GM23338 (cell line): ENCODE measurements around the gene NRCAM. TPM values are rescaled to one million over a fixed set of nuclear protein-coding genes. Genes with fewer than 3 reads are reported as not detected.

ENCODE experiments used
- ATAC-seq: fragments of 200-7000 bp; cut with Tn5 transposase; 3 replicates; pipeline ENCODE4 v1.9.1; 2020
- DNase-seq: peaks from one replicate; pipeline ENCODE4 v3.0.0-alpha.2; 2015; ENCODE audit warnings: low spot score
- H2AFZ ChIP-seq: fragments of 200-600 bp; sonication (generic); 2 replicates; pipeline ENCODE4 v1.8.0; 2016; ENCODE audit warnings: antibody characterized with exemption, mild to moderate bottlenecking, moderate library complexity
- H3F3A ChIP-seq: fragments of 200-600 bp; sonication (generic); replicated peaks from 2 replicates; pipeline ENCODE4 v1.8.0; 2017; ENCODE audit warnings: antibody characterized with exemption, mixed run types, low read depth
- H3K27ac ChIP-seq: fragments of 200-600 bp; sonication (generic); 2 replicates; pipeline ENCODE4 v1.6.1; 2016; ENCODE audit warnings: low read depth
- H3K27me3 ChIP-seq: fragments of 200-600 bp; sonication (generic); 2 replicates; pipeline ENCODE4 v1.8.0; 2016; ENCODE audit warnings: mild to moderate bottlenecking, mixed run types, moderate library complexity; ENCODE audit not compliant: insufficient read depth
- H3K36me3 ChIP-seq: fragments of 200-600 bp; sonication (generic); 2 replicates; pipeline ENCODE4 v1.8.0; 2016; ENCODE audit warnings: mild to moderate bottlenecking; ENCODE audit not compliant: insufficient read depth
- H3K4me1 ChIP-seq: fragments of 200-600 bp; sonication (generic); 2 replicates; pipeline ENCODE4 v1.8.0; 2016; ENCODE audit warnings: mild to moderate bottlenecking, moderate library complexity; ENCODE audit not compliant: insufficient read depth
- H3K4me2 ChIP-seq: fragments of 200-600 bp; sonication (generic); 2 replicates; pipeline ENCODE4 v1.7.1; 2017; ENCODE audit warnings: mixed run types
- H3K4me3 ChIP-seq: fragments of 200-600 bp; sonication (generic); 2 replicates; pipeline ENCODE4 v1.6.1; 2016; ENCODE audit warnings: mixed run types
- H3K79me2 ChIP-seq: fragments of 200-600 bp; sonication (generic); replicated peaks from 2 replicates; pipeline ENCODE4 v1.8.0; 2017; ENCODE audit warnings: mild to moderate bottlenecking; ENCODE audit not compliant: insufficient read depth
- H3K9me2 ChIP-seq: fragments of 200-600 bp; sonication (generic); 2 replicates; pipeline ENCODE4 v1.8.0; 2017; ENCODE audit not compliant: insufficient read depth
- H4K20me1 ChIP-seq: fragments of 200-600 bp; sonication (generic); replicated peaks from 2 replicates; pipeline ENCODE4 v1.8.0; 2017; ENCODE audit warnings: mild to moderate bottlenecking; ENCODE audit not compliant: insufficient read depth
- H3K27ac Mint-ChIP-seq: 2 replicates; pipeline ENCODE4 v1.8.0; 2020; ENCODE audit warnings: inconsistent platforms, mild to moderate bottlenecking, moderate library complexity, mixed read lengths
- H3K27me3 Mint-ChIP-seq: 3 replicates; pipeline ENCODE4 v1.8.0; 2022; ENCODE audit warnings: low read depth, mild to moderate bottlenecking, moderate library complexity, mixed read lengths, inconsistent platforms; ENCODE audit not compliant: insufficient read depth, poor library complexity
- H3K36me3 Mint-ChIP-seq: 3 replicates; pipeline ENCODE4 v1.8.0; 2021; ENCODE audit warnings: low read depth, mild to moderate bottlenecking, inconsistent platforms, moderate library complexity, mixed read lengths
- H3K4me1 Mint-ChIP-seq: 3 replicates; pipeline ENCODE4 v1.8.0; 2020; ENCODE audit warnings: mild to moderate bottlenecking, inconsistent platforms, mixed read lengths
- H3K4me3 Mint-ChIP-seq: 3 replicates; pipeline ENCODE4 v1.8.0; 2021; ENCODE audit warnings: moderate library complexity, mild to moderate bottlenecking, inconsistent platforms, mixed read lengths
- H3K9me3 Mint-ChIP-seq: 3 replicates; pipeline ENCODE4 v1.8.0; 2020; ENCODE audit warnings: moderate library complexity, mild to moderate bottlenecking, inconsistent platforms, mixed read lengths
- CREB1 ChIP-seq: fragments of 250-450 bp; sonication (Bioruptor Pico); IDR thresholded peaks from 2 replicates; pipeline ENCODE4 v1.5.0; 2020; ENCODE audit warnings: low read depth, mild to moderate bottlenecking, moderate library complexity
- CTCF ChIP-seq, 2 experiments: fragments of 200-600 bp in 1 of 2; sonication (generic) in 1 of 2; conservative IDR thresholded peaks; 2 replicates each; pipeline versions ENCODE4 v1.5.1 to v1.6.1; 2016 to 2017; ENCODE audit warnings: antibody characterized with exemption in 2 of 2, low read depth in 2 of 2, mild to moderate bottlenecking in 2 of 2, moderate library complexity in 1 of 2
- ETS1 ChIP-seq: IDR thresholded peaks from 2 replicates; pipeline ENCODE4 v1.6.1; 2016; ENCODE audit warnings: antibody characterized with exemption
- EZH2 ChIP-seq: fragments of 200-600 bp; sonication (generic); IDR thresholded peaks from one replicate; pipeline ENCODE4 v1.8.0; 2017; ENCODE audit warnings: antibody characterized with exemption, mild to moderate bottlenecking, low read depth; ENCODE audit not compliant: unreplicated experiment
- EZH2phosphoT487 ChIP-seq: fragments of 200-600 bp; sonication (generic); IDR thresholded peaks from one replicate; pipeline ENCODE4 v1.8.1; 2018; ENCODE audit warnings: antibody characterized with exemption; ENCODE audit not compliant: unreplicated experiment
- POLR2AphosphoS5 ChIP-seq: IDR thresholded peaks from 2 replicates; pipeline ENCODE4 v1.6.1; 2016; ENCODE audit warnings: antibody characterized with exemption, low read depth
- REST ChIP-seq: IDR thresholded peaks from one replicate; pipeline ENCODE4 v1.6.1; 2018; ENCODE audit warnings: antibody characterized with exemption; ENCODE audit not compliant: unreplicated experiment
- STAT1 ChIP-seq: IDR thresholded peaks from one replicate; pipeline ENCODE4 v1.6.1; 2016; ENCODE audit warnings: antibody characterized with exemption; ENCODE audit not compliant: unreplicated experiment
- polyA plus RNA-seq: library from polyadenylated mRNA; unstranded; fragments of >200 nt; fragmentation: Nextera tagmentation; extraction: Ambion mirVana; gene quantifications from 2 replicates; pipeline ENCODE4 v1.2.1, GENCODE V29; 2016
- total RNA-seq: library from RNA; depleted of rRNA; stranded (reverse); fragments of >200 nt; shearing (Covaris generic); gene quantifications from 2 replicates; pipeline ENCODE4 v1.2.3, GENCODE V29; 2014

Gene NRCAM
- total and polyA plus RNA-seq, 2 experiments from 2014 or later = 2.5 to 6.8 TPM

- Mint-ChIP-seq H3K4me1 (peaks cover 5% of the 10 kb centered on the region; the same call in 2 of the 3 replicates), H3K27me3 (peaks cover 2% of the 10 kb centered on the region), H3K36me3 (no peaks in the 10 kb centered on the region), H3K4me3 (no peak overlapping the region), H3K27ac (no peak overlapping the region), H3K9me3 (no peaks in the 10 kb centered on the region)
- DNase-seq (no peak), ATAC-seq (no peak; the same call in 2 of the 3 replicates)
- Histone ChIP-seq H3K27ac (no peak overlapping the region), H3K36me3 (no peaks in the 10 kb centered on the region), H4K20me1 (no peaks in the 10 kb centered on the region), H3K9me2 (no peaks in the 10 kb centered on the region), H3K4me2 (no peak overlapping the region), H3K4me1 (no peaks in the 10 kb centered on the region), H3K79me2 (no peaks in the 10 kb centered on the region), H3K4me3 (no peak overlapping the region), H3F3A (no peaks in the 10 kb centered on the region), H2AFZ (no peak overlapping the region), H3K27me3 (no peaks in the 10 kb centered on the region)
- TF ChIP-seq REST = no peak
- TF ChIP-seq ETS1 = no peak
- TF ChIP-seq STAT1 = no peak
- no peak for TF ChIP-seq CREB1
- TF ChIP-seq CTCF (conservative IDR thresholded peaks at IDR 0.05; ENCODE audit: low read depth in 2 of 2) = no peak
- TF ChIP-seq POLR2AphosphoS5 = no peak
These were observed 53.4 kb downstream of the NRCAM start for GRCh38 chr7:108402865-108403264.

GRCh38 chr7:108396080-108396479 is 60.2 kb downstream of the NRCAM start:
- Histone ChIP-seq H3K27me3 (no peaks in the 10 kb centered on the region), H3K4me1 (no peaks in the 10 kb centered on the region), H3K79me2 (no peaks in the 10 kb centered on the region), H3K9me2 (0 out of 2 replicates have a peak, but pooled peaks cover 3% of the 10 kb centered on the region), H3F3A (no peaks in the 10 kb centered on the region), H3K27ac (no peak overlapping the region), H3K4me3 (no peak overlapping the region), H3K4me2 (no peak overlapping the region), H2AFZ (no peak overlapping the region), H3K36me3 (no peaks in the 10 kb centered on the region), H4K20me1 (no peaks in the 10 kb centered on the region)
- H3K36me3 Mint-ChIP-seq = no peaks in the 10 kb centered on the region; the same call in 2 of the 3 replicates
- peaks cover 9% of the 10 kb centered on the region; the same call in 2 of the 3 replicates for H3K4me1 Mint-ChIP-seq
- TF ChIP-seq REST = no peak
- no peak for TF ChIP-seq CREB1
- TF ChIP-seq EZH2phosphoT487 = no peak
- TF ChIP-seq EZH2 = no peak
- TF ChIP-seq STAT1 = no peak
- H3K27me3 Mint-ChIP-seq = no peaks in the 10 kb centered on the region
- H3K9me3 Mint-ChIP-seq = 0 out of 3 replicates have a peak, but pooled peaks cover 4% of the 10 kb centered on the region
- no peak for ATAC-seq
- H3K27ac Mint-ChIP-seq = no peak overlapping the region
- no peak overlapping the region for H3K4me3 Mint-ChIP-seq
- DNase-seq = no peak
